ENCODE measurements around the gene PCNX4.

The PCNX4 gene

GRCh38 chr14:60102389-60102788 is 10.7 kb downstream of the PCNX4 start:
- peak; percentile 61 for DNase-seq

- peak; percentile 4 for DNase-seq
Observed at GRCh38 chr14:60106339-60106738, 14.6 kb downstream of the PCNX4 start.

DNA sequence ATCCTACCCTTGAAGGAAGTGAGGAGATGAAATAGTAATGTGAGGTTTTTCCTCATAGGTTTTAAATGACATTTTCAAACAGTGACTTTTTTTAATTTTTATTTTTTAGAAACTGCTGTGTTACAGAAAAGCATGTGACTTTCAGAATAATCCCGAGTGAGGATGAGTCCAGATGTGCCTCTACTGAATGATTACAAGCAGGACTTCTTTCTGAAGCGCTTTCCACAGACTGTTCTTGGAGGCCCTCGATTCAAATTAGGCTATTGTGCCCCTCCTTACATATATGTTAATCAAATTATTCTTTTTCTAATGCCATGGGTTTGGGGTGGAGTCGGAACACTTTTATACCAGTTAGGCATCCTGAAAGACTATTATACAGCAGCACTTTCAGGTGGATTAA is 15.8 kb downstream of the PCNX4 start:
- no peak for DNase-seq

GRCh38 chr14:60111732-60112131 is 20.0 kb downstream of the PCNX4 start:
- DNase-seq, result no peak

DNA sequence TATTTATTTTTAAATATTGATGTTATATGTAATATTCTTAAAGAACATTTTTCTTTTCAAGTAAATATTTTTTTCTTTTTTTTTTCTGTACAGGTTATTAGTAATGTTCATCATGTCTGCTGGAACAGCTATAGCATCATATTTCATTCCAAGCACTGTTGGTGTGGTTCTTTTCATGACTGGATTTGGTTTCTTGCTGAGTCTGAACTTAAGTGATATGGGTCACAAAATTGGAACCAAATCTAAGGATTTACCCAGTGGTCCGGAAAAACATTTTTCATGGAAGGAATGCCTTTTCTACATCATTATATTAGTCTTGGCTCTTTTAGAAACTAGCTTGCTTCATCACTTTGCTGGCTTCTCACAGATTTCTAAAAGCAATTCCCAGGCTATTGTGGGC is 23.2 kb downstream of the PCNX4 start:
- no peak for DNase-seq

DNA sequence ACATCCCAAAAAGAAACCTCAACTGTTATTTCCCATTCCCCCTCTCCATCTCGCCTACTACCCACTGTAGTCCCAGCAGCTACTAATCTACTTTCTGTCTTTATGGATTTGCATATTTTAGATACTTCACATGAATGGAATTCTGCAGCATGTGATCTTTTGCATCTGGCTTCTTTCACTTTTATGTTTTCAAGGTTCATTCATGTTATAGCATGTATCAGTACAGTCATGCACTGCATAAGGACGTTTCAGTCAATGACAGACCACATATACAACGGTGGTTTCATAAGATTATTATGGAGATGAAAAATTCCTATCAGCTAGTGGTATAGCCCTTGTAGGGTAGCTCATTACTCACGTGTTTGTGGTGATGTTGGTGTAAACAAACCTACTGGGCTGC is 24.5 kb downstream of the PCNX4 start:
- DNase-seq, result no peak

DNA sequence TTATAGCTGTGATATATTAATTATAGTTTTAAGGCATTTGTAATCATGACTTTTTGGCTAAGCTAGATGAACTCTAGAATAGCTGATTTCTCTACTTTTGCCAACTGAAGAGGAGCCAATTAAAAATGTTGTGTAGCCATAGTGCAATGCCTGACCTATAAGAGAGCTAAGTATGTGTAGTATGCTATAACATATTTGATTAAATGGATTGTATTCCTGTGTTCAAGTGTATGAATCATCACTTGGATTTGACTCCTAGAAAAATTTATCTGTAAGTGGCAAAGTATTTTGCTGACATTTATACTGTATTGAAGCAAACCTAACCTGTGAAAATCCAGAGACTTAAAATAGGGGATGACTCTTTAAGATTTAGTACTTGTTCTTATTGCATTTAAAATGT is 34.2 kb downstream of the PCNX4 start:
- no peak for DNase-seq

- DNase-seq, result no peak
Observed at GRCh38 chr14:60133487-60133886, 41.8 kb downstream of the PCNX4 start.

GRCh38 chr14:60134702-60135101 is 43.0 kb downstream of the PCNX4 start:
- DNase-seq, result no peak

GRCh38 chr14:60151715-60152114 is 60.0 kb downstream of the PCNX4 start:
- peak; percentile 73 for DNase-seq

- no peak for DNase-seq
Observed at GRCh38 chr14:60153991-60154390, 62.3 kb downstream of the PCNX4 start.

DNA sequence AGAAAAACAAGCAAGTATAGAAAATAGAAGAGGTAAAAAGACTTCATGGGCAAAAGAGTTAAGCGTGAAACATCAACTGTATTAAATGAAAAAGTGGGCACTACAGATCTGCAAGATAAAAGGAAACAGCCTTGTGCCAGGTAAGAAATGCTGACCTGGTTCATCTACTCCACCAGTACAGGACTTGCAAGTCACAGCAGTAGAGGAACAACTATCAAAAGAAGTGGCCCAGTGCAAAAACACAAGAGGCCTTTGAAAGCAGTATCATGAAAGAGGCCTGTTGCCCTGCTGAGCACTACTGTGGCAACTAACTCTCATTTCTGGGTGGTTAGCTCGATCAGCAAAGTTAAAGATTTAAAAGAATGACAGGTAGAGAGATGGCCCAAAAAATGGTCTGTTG is 62.9 kb downstream of the PCNX4 start:
- no peak for DNase-seq

DNA sequence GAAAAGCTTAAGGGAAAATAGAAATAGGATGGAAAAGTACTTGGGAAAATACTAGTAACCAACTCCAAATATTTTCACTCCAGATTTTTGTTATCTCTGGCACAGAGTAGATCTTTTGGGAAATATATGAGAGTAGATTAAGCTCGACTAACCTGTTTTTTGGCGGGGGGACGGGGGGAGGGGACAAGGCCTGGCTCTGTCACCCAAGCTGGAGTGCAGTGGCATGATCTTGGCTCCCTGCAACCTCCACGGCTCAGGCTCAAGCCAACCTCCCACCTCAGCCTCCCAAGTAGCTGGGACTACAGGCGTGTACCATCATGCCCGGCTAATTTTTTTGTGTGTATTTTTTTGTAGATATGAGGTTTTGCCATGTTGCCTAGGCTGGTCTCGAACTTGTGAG is 68.7 kb downstream of the PCNX4 start:
- no peak for DNase-seq

DNA sequence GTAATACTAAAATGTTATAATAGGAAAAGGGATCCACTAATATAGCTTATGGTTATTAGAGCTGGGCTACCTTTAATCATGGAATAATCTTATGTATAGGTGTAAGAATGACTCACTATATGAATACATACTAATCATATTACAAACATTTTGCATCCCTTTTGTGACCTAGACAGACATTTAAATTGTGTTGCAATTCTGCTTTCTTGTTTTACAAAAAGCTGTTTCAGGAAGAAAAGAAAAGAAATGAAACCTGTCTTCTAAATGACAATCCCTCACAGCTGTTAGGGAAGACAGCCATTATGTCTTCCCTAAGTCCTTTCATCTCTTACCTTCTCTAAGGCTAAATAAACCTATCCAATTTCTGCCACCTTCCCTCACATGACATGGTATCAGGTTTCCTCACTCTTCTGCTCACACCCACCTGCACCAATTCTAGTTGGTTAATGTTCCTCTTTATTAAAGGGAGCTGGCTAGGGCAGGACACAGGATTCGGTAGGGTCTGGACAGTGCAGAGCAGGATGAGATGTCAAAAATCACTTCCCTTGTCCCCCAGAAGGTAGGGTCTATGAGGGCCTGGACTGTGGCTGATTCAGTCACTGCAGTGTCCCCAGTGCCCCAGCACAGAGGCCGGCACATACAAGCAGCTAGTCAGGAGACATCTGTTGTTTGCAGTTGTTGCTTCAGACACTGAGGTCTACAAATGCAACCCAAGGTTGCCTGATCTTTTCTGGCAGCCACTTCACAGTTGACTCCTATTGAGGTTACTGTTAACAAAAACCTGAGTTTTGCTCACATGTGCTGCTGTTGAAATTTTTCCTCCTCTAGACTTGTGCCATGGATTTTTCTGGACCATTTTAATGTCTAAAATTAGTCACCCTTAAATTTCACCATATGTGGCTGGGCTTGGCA is 69.7 kb downstream of the PCNX4 start:
- no peak for DNase-seq

DNA sequence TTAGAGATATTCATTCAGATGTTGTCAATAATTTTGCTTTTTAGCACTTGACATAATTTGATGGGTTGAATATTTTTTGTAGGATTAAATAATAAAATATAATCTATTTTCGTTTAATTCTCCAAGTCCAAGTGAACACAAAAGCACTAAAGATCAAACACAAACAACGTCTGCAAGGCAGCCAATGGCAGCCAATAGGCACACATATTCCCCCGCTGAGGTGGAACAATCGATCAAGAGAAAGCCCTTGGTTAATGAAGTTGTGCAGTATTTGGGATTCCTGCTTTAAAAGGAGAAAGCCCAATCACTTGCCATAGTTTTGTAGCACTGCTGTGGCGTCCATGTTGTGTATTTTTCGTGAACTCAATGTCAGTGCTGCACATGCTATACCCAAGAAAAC is 72.0 kb downstream of the PCNX4 start:
- no peak for DNase-seq

- no peak for DNase-seq
Observed at GRCh38 chr14:60164404-60164711, 72.6 kb downstream of the PCNX4 start.

GRCh38 chr14:60164712-60165546 is 73.2 kb downstream of the PCNX4 start, which contains the start of gene DHRS7:
TSS of gene DHRS7 (minus strand) at chr14:60165398. CDS start at chr14:60165309, 89 bp downstream.
- peak; percentile 76 for DNase-seq

DNA sequence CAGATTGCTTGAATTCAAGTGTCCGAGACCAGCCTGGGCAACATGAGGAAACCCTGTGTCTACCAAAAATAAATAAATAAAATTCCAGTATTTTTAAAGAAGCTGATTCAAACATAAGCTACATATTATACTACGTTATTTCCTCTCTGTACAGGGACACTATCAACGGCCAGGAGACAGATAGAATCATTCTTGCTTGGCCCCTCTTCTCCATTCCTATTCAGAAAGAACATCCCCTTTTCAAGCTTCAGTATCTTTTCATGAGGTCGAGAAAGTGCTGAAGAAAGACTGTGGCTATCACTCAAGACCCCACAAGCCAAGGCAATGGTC is 73.8 kb downstream of the PCNX4 start:
- no peak for DNase-seq

GRCh38 chr14:60166142-60166541 is 74.4 kb downstream of the PCNX4 start:
- DNase-seq, result no peak

DNA sequence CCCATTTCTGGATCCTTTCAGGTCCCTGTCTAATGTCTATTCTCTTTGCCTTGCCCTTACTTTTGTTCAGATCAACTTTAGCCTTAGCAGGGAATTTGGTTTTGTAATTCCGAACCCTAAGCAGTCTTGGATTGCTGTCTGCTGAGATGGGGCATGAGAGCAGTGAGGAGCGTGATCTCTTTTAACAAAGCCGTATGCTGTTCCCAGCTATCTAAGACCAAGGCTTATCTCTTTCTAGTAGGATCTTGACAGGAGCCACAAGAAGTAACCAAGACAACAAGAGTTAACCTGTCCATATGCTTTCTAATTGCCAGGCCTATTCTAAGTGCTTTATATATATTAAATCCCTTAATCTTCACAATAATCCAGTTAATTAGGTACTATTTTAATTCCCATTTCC is 78.0 kb downstream of the PCNX4 start:
- DNase-seq, result no peak

GRCh38 chr14:60170948-60171347 is 79.2 kb downstream of the PCNX4 start:
- DNase-seq, result no peak

DNA sequence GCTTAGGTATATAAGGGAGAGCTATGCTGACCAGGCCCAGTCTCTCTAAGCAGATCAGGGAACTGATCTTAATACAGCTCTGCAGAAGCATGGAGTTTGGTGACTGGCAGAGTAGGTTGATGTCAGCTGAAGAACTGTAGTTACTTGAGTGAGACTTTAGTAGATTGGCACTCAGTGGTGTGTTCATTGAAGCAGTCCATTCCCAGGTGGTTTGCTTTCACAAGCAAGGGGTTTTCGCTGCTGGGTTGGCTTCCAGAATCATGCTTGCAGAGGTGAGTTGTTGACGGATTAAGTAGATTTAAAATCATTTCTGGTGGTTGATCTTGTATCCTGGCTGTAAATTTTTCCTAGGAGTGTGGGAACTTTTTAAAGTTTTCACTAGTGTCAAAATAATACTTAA is 80.0 kb downstream of the PCNX4 start:
- no peak for DNase-seq

- no peak for DNase-seq
Observed at GRCh38 chr14:60174352-60175254, 82.9 kb downstream of the PCNX4 start.
